ENCODE data around the gene AMZ1. TPM values are rescaled to one million over a fixed set of nuclear protein-coding genes. Genes with fewer than 3 reads are reported as not detected.

AMZ1 gene
- total RNA-seq = 2.1 and 2.5 TPM in 2 replicates

DNA sequence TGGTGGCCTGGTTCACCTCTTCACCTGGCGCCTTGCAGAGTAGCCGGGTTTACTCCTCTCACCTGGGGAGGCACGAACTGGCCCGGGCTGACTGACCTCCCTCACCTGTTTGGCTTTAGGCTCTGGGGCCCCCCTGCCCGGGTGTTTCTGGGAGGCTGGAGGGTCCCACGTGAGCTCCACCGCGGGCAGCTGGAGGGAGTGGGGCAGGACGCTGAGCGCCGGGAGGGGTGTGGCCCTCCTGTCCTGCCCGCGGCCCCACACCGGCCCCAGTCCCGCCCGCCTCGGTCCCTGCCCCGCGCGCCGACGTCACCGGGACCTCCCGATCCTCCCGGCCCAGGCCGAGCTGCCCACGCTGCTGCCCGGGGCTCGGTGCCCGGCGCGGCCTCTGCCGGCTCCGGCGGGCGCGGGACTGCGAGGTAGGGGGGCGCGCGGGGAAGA, at the start of gene AMZ1:
Gene AMZ1, plus strand, starts transcription at position 322 of the 438 bp plus-strand sequence. CDS start 12,250 bp downstream, outside the sequence.
- H3K36me3 ChIP-seq (ENCODE audit: insufficient read depth, low read length) = no peaks in the 10 kb centered on the region
- H4K20me1 ChIP-seq (ENCODE audit: insufficient read depth, low read length) = peaks cover 7% of the 10 kb centered on the region
- peaks cover 26% of the 10 kb centered on the region for H3K4me1 ChIP-seq (ENCODE audit: insufficient read depth, low read length)
- H3K27me3 ChIP-seq (ENCODE audit: insufficient read depth, low read length) = peaks cover 23% of the 10 kb centered on the region
- peak within 1 kb of the TSS; percentile 35 for H2AFZ ChIP-seq (ENCODE audit: low read length)
- peak within 1 kb of the TSS; percentile 16 for H3K27ac ChIP-seq (ENCODE audit: low read depth, low read length)
- peak within 1 kb of the TSS; percentile 70 for H3K4me2 ChIP-seq (ENCODE audit: insufficient read depth, low read length)
- peak within 1 kb of the TSS; percentile 66 for H3K4me3 ChIP-seq (ENCODE audit: insufficient read depth, low read length)
- DNase-seq (ENCODE audit: insufficient read length, low spot score, missing footprints) = peak; percentile 94
- H3K79me2 ChIP-seq (ENCODE audit: insufficient read depth, low read length) = no peaks in the 10 kb centered on the region
- TF ChIP-seq, protein P1, sequence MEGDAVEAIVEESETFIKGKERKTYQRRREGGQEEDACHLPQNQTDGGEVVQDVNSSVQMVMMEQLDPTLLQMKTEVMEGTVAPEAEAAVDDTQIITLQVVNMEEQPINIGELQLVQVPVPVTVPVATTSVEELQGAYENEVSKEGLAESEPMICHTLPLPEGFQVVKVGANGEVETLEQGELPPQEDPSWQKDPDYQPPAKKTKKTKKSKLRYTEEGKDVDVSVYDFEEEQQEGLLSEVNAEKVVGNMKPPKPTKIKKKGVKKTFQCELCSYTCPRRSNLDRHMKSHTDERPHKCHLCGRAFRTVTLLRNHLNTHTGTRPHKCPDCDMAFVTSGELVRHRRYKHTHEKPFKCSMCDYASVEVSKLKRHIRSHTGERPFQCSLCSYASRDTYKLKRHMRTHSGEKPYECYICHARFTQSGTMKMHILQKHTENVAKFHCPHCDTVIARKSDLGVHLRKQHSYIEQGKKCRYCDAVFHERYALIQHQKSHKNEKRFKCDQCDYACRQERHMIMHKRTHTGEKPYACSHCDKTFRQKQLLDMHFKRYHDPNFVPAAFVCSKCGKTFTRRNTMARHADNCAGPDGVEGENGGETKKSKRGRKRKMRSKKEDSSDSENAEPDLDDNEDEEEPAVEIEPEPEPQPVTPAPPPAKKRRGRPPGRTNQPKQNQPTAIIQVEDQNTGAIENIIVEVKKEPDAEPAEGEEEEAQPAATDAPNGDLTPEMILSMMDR (IDR thresholded peaks at IDR 0.05; ENCODE audit: extremely low read depth, low read depth, low read length) = no peak
- H3K9me3 ChIP-seq (ENCODE audit: low read depth, low read length) = no peaks in the 10 kb centered on the region

DNA sequence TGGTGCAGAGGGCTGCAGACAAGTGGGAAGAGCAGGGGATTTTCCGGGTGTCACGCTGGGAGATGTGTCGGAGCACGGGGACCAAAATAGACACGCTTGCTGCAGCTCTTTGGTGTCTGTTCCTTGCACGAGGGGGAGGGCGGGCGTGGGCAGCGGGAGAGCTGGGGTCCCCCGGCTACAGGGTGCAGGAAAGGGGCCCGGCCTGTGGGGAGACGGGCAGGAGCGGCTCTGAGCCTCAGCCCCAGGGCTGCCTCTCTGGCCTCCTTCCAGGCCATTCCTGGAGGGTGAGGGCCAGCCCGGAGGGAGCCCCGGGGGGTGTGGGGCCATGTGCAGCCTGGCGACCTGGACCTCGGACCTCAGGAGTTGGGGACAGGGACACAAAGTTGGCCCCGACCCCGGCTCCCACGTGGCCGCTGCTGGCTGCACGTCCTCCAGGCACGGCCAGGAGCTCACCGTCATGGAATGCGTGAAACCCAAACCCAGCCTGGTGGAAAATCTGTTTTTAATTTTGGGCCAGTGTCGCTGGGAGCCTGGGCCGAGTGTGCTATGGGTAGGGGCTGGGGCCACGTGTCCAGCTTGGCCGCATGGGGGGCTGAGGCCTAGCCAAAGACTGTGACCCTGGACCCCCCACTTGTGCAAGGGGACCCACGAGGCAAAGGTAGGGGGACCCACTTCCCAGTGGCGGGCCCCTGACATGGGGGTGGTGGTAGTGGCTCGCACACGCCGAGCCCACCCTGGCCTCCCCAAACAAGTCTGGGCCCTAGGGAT, 49.6 kb upstream of the AMZ1 start:
- Histone ChIP-seq H2AFZ (ENCODE audit: low read length) (no peak overlapping the region), H4K20me1 (ENCODE audit: insufficient read depth, low read length) (peaks cover 40% of the 10 kb centered on the region), H3K79me2 (ENCODE audit: insufficient read depth, low read length) (peaks cover 72% of the 10 kb centered on the region), H3K4me3 (ENCODE audit: insufficient read depth, low read length) (no peak overlapping the region), H3K36me3 (ENCODE audit: insufficient read depth, low read length) (no peaks in the 10 kb centered on the region), H3K4me2 (ENCODE audit: insufficient read depth, low read length) (no peak overlapping the region), H3K4me1 (ENCODE audit: insufficient read depth, low read length) (peaks cover 36% of the 10 kb centered on the region), H3K9me3 (ENCODE audit: low read depth, low read length) (no peaks in the 10 kb centered on the region), H3K27me3 (ENCODE audit: insufficient read depth, low read length) (no peaks in the 10 kb centered on the region), H3K27ac (ENCODE audit: low read depth, low read length) (peak overlapping the region; percentile 60)
- TF ChIP-seq, protein P1 (IDR thresholded peaks at IDR 0.05; ENCODE audit: extremely low read depth, low read depth, low read length) = no peak
- DNase-seq (ENCODE audit: insufficient read length, low spot score, missing footprints) = peak; percentile 96

- H4K20me1 ChIP-seq (ENCODE audit: insufficient read depth, low read length) = peaks cover 42% of the 10 kb centered on the region
- H2AFZ ChIP-seq (ENCODE audit: low read length) = no peak overlapping the region
- H3K36me3 ChIP-seq (ENCODE audit: insufficient read depth, low read length) = peaks cover 2% of the 10 kb centered on the region
- peak overlapping the region; percentile 60 for H3K27ac ChIP-seq (ENCODE audit: low read depth, low read length)
- H3K9me3 ChIP-seq (ENCODE audit: low read depth, low read length) = no peaks in the 10 kb centered on the region
- H3K27me3 ChIP-seq (ENCODE audit: insufficient read depth, low read length) = no peaks in the 10 kb centered on the region
- H3K4me3 ChIP-seq (ENCODE audit: insufficient read depth, low read length) = no peak overlapping the region
- peaks cover 78% of the 10 kb centered on the region for H3K79me2 ChIP-seq (ENCODE audit: insufficient read depth, low read length)
- TF ChIP-seq, protein P1 (IDR thresholded peaks at IDR 0.05; ENCODE audit: extremely low read depth, low read depth, low read length) = no peak
- no peak overlapping the region for H3K4me2 ChIP-seq (ENCODE audit: insufficient read depth, low read length)
- H3K4me1 ChIP-seq (ENCODE audit: insufficient read depth, low read length) = peaks cover 28% of the 10 kb centered on the region
- no peak for DNase-seq (ENCODE audit: insufficient read length, low spot score, missing footprints)
These were observed 48.8 kb upstream of the AMZ1 start for GRCh38 chr7:2639181-2639681.

All from osteoblast (primary cell).